ENCODE results near the gene CTTN. TPM values are rescaled to one million over a fixed set of nuclear protein-coding genes. Genes with fewer than 3 reads are reported as not detected.

Gene CTTN
- total and polyA plus RNA-seq, 2 of the 13 experiments (the other 11 are each of a cell fraction or from before 2014, with no cell fraction given), result 84.4 to 114 TPM

GRCh38 chr11:70399681-70400112 is 1.4 kb downstream of the CTTN start (continued):
- peak; percentile 57; the same call in 1 of the 2 replicates for TF ChIP-seq SMAD3 (CRISPR knock-in tag; IDR thresholded peaks at IDR 0.05)
- TF ChIP-seq USF2 (IDR thresholded peaks at IDR 0.05; ENCODE audit: low read depth, low read length), result no peak
- TF ChIP-seq USF2 (CRISPR knock-in tag; IDR thresholded peaks at IDR 0.05; ENCODE audit: borderline replicate concordance), result peak; percentile 44; the same call in 1 of the 2 replicates
- no peak for TF ChIP-seq CENPX (CRISPR knock-in tag; IDR thresholded peaks at IDR 0.05)
- peak; percentile 59; the same call in 1 of the 2 replicates for TF ChIP-seq ZNF747 (CRISPR knock-in tag; IDR thresholded peaks at IDR 0.05; ENCODE audit: borderline replicate concordance)
- TF ChIP-seq MED1 (CRISPR knock-in tag; IDR thresholded peaks at IDR 0.05), result 0 out of 2 replicates have a peak, but pooled peaks have one; percentile 18
- TF ChIP-seq RAD51 (IDR thresholded peaks at IDR 0.05; ENCODE audit: borderline replicate concordance), result no peak
- TF ChIP-seq KLF6 (CRISPR knock-in tag; IDR thresholded peaks at IDR 0.05), result 0 out of 2 replicates have a peak, but pooled peaks have one; percentile 59
- 0 out of 2 replicates have a peak, but pooled peaks have one; percentile 28 for TF ChIP-seq ZNF451 (CRISPR knock-in tag; IDR thresholded peaks at IDR 0.05)
- no peak for TF ChIP-seq ZNF138 (CRISPR knock-in tag; IDR thresholded peaks at IDR 0.05; ENCODE audit: low read depth)
- no peak for TF ChIP-seq ZNF383 (CRISPR knock-in tag; IDR thresholded peaks at IDR 0.05; ENCODE audit: borderline replicate concordance)
- TF ChIP-seq ZNF512 (CRISPR knock-in tag; IDR thresholded peaks at IDR 0.05), result no peak
- TF ChIP-seq HOXA5 (CRISPR knock-in tag; IDR thresholded peaks at IDR 0.05), result no peak
- TF ChIP-seq ZNF580 (CRISPR knock-in tag; IDR thresholded peaks at IDR 0.05; ENCODE audit: borderline replicate concordance, low read depth), result peak; percentile 25; the same call in 1 of the 2 replicates
- peak; percentile 53; the same call in 1 of the 2 replicates for TF ChIP-seq ZSCAN25 (CRISPR knock-in tag; IDR thresholded peaks at IDR 0.05)
- no peak for TF ChIP-seq ZNF570 (CRISPR knock-in tag; IDR thresholded peaks at IDR 0.05; ENCODE audit: borderline replicate concordance)
- TF ChIP-seq TAF1 (CRISPR knock-in tag; IDR thresholded peaks at IDR 0.05), result peak; percentile 51; the same call in 1 of the 2 replicates
- peak; percentile 59; the same call in 1 of the 2 replicates for TF ChIP-seq ZNF772 (CRISPR knock-in tag; IDR thresholded peaks at IDR 0.05)
- TF ChIP-seq HNRNPLL (IDR thresholded peaks at IDR 0.05; ENCODE audit: low read depth, low read length, poor library complexity, severe bottlenecking), result peak; percentile 54
- no peak for TF ChIP-seq ATF7-NPFF (CRISPR knock-in tag; IDR thresholded peaks at IDR 0.05; ENCODE audit: low read depth)
- peak; percentile 81; the same call in 1 of the 2 replicates for TF ChIP-seq PRDM10 (CRISPR knock-in tag; IDR thresholded peaks at IDR 0.05; ENCODE audit: low read depth)
- no peak for TF ChIP-seq LCORL (IDR thresholded peaks at IDR 0.05)
- TF ChIP-seq LCORL (CRISPR knock-in tag; IDR thresholded peaks at IDR 0.05), result peak; percentile 11; the same call in 1 of the 2 replicates

All from HepG2 (cell line).